GM13977 (cell line): ENCODE results near the gene SLC30A1.
"Not testable (repeated sequence)": the region's sequence is repeated elsewhere in the genome, so short reads cannot be mapped to it uniquely, and the experiment has no call there.

Experiments
- DNase-seq: peaks from one replicate; pipeline ENCODE4 v3.0.0; 2012; ENCODE audit warnings: low spot score
- CTCF ChIP-seq: IDR thresholded peaks from 2 replicates; pipeline ENCODE4 v1.5.1; 2012; ENCODE audit warnings: mild to moderate bottlenecking, control low read depth; ENCODE audit not compliant: insufficient read depth; ENCODE audit errors: extremely low read depth, missing control alignments
- in situ Hi-C: fragments of 300-500 bp; cut with MboI; formaldehyde crosslinking; loops from one replicate; pipeline ENCODE4 v1.12.0; 2022; ENCODE audit warnings: low sequenced_read_pairs, low pct_unique_long_range_greater_than_20kb, mixed read lengths, inconsistent platforms; ENCODE audit not compliant: unreplicated experiment

SLC30A1 gene

DNA sequence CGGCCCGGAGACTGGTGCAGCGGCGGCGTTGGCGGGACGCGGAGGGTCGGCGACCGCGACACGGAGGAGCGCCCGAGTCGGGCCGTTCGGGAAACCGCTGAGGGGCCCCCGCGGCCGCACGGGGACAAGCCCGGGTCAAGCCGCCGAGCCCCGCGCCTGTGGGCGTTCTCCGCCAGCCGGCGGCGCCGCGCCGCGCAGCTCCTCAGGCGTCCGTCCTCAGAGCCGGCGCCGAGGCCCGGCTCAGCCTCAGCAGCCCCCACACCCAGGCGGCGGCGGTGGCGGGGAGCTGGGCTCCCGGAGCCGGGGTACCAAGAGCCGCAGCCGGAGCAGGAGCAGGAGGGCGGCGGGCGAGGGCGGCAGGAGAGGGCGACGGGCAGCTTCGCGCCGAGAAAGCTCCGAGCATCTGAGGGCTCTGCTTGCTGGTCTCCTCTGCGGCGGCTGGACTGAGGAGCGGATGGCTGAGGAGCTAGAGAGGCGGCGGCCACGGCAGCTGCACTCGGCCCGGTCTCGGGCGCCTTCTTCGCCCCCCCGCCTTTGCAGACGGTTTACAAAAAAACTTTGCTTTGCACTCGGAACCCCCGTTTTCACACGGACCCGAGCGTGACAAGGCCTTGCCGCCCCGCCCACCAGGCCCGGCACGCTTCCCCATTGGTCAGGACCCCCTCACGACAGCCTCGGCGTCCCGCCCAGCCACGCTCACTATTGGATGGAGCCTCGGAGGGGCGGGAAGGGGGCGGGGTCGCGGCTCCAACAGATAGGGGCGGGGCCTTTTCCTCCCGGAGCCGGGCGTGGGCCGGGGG, at the start of gene SLC30A1:
SLC30A1 (minus strand) TSS at position 522 of the 800 bp plus-strand sequence. CDS start 549 bp downstream, outside the sequence.
- in situ Hi-C loops: no loop called here
- DNase-seq: peak; percentile 100
- TF ChIP-seq CTCF: no peak

GRCh38 chr1:211628417-211628816, 49.5 kb upstream of the SLC30A1 start:
- in situ Hi-C loops: no loop called here
- DNase-seq: no peak
- no peak for TF ChIP-seq CTCF

DNA sequence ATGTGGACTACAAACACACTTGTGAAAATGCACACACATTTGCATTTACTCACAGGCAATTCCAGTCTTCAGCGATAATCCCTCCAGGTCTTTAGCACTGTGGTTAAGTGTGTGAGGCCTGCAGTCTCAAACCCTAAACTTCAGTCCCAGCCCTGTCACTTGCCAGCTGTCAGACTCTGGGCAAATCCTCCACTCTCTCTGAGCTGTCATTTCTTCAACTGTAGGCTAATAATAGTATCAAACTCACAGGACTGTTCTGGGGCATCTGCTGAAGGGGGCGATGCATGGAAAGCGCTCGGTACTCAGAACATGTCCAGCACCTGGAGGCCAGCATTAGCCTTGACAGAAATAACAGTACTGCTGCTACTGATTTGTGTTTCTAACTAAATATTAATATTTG, 48.3 kb upstream of the SLC30A1 start:
- TF ChIP-seq CTCF: no peak
- no peak for DNase-seq
- in situ Hi-C loops: no loop called here

- in situ Hi-C loops, DNase-seq: not testable (repeated sequence)
These were observed 46.9 kb upstream of the SLC30A1 start for GRCh38 chr1:211625866-211626265.

DNA sequence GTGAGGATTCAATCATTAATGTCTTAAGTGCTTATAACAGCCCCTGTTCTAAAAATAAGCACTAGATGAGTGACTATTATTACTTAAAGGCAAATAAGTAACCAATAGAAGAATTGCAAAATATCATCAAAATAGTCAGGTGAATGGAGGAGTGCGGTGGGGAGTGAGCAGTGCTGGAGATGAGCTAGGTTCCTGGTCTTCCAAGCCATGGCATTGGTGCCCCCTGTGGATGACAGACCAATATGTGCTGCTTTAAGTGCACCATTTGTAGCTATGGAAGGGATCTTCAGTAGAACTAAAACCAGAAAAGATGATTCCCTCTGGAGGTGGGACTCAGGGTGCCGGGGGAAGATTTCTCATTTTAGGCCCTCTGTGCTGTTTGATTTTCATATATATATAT, 46.1 kb upstream of the SLC30A1 start:
- no peak for DNase-seq
- TF ChIP-seq CTCF: peak; percentile 30
- in situ Hi-C loops: no loop called here

- DNase-seq: no peak
These were observed 44.6 kb upstream of the SLC30A1 start for GRCh38 chr1:211623515-211623914.

More at GRCh38 chr1:211623515-211623914, 44.6 kb upstream of the SLC30A1 start:
- in situ Hi-C loops: no loop called here
- TF ChIP-seq CTCF: no peak
